HepG2 (cell line): Measurements from ENCODE around the gene LARP1. TPM values are rescaled to one million over a fixed set of nuclear protein-coding genes. Genes with fewer than 3 reads are reported as not detected.
A peak's percentile ranks its signal among the peaks of the same experiment; 100 is the strongest.
"Not testable (repeated sequence)": the region's sequence is repeated elsewhere in the genome, so short reads cannot be mapped to it uniquely, and the experiment has no call there.

ENCODE experiments used
- ATAC-seq: fragments of 200-7000 bp; cut with Tn5 transposase; 3 replicates; pipeline ENCODE4 v1.9.1; 2020; ENCODE audit warnings: mild to moderate bottlenecking, moderate library complexity
- BruUV-seq: library from RNA; stranded (reverse); fragments of 400-500 nt; replicated peaks from 2 replicates; lab custom pipeline; 2021; lab: Mats Ljungman, UMichigan
- CTCF ChIA-PET: fragments of 300-600 bp; formaldehyde crosslinking; extraction: SDS; loops from one replicate; lab custom pipeline; 2021; ENCODE audit warnings: low total read pairs, inconsistent platforms, low intra/inter-chr PET ratio; lab: Yijun Ruan, JAX
- POLR2A ChIA-PET: fragments of 350-600 bp; sonication (Branson Sonifier 250); formaldehyde crosslinking; loops from one replicate; lab custom pipeline; 2020; ENCODE audit warnings: antibody characterized with exemption, inconsistent platforms; lab: Yijun Ruan, JAX
- DNase-seq: peaks from one replicate; pipeline ENCODE4 v3.0.0-alpha.2; 2015; ENCODE audit warnings: low spot score
- FAIRE-seq: peaks from 3 replicates; lab custom pipeline; 2011; peaks lifted over from hg19 to GRCh38; lab: Jason Lieb, UNC
- H2AFZ ChIP-seq: one replicate; pipeline ENCODE4 v1.6.1; 2011; ENCODE audit warnings: low read length, inconsistent platforms
- H3K27ac ChIP-seq: fragments of 300-600 bp; 3 replicates; pipeline ENCODE4 v1.8.0; 2011; ENCODE audit warnings: mixed run types, mild to moderate bottlenecking, mixed read lengths, low read length, inconsistent platforms; ENCODE audit not compliant: insufficient read depth; ENCODE audit errors: extremely low read length
- H3K27me3 ChIP-seq, 2 experiments: fragments of 200-600 bp in 1 of 2; 2 replicates in 1 of 2; 3 replicates in 1 of 2; pipeline versions ENCODE4 v1.6.0 to v1.8.0; 2011; ENCODE audit warnings: low read length in 2 of 2, mild to moderate bottlenecking in 2 of 2, moderate library complexity in 2 of 2, inconsistent platforms in 1 of 2; ENCODE audit not compliant: insufficient read depth in 2 of 2, control insufficient read depth in 1 of 2
- H3K36me3 ChIP-seq, 2 experiments: fragments of 200-600 bp in 1 of 2; replicated peaks in 1 of 2; 2 replicates in 1 of 2; 3 replicates in 1 of 2; pipeline versions ENCODE4 v1.5.1 to v1.8.0; 2011; ENCODE audit warnings: low read length in 2 of 2, inconsistent platforms in 1 of 2; ENCODE audit not compliant: insufficient read depth in 2 of 2, control insufficient read depth in 1 of 2
- H3K4me1 ChIP-seq: 2 replicates; pipeline ENCODE4 v1.5.1; 2012; ENCODE audit warnings: low read length, inconsistent platforms; ENCODE audit not compliant: insufficient read depth
- H3K4me2 ChIP-seq: 2 replicates; pipeline ENCODE4 v1.6.0; 2011; ENCODE audit warnings: low read depth, low read length, inconsistent platforms
- H3K4me3 ChIP-seq, 3 experiments: fragments of 200-600 bp in 1 of 3; sonication (generic), shearing (Covaris generic) in 1 of 3; replicated peaks in 1 of 3; 2 replicates each; pipeline ENCODE4 v1.5.1; 2011 to 2016; ENCODE audit warnings: low read length in 3 of 3, inconsistent platforms in 2 of 3, low read depth in 2 of 3, mild to moderate bottlenecking in 2 of 3, control low read depth in 1 of 3, mixed read lengths in 1 of 3; ENCODE audit not compliant: insufficient read depth in 1 of 3
- H3K79me2 ChIP-seq: one replicate; pipeline ENCODE4 v1.6.1; 2011; ENCODE audit warnings: low read length, inconsistent platforms; ENCODE audit not compliant: insufficient read depth
- H3K9ac ChIP-seq: 2 replicates; pipeline ENCODE4 v1.6.0; 2011; ENCODE audit warnings: mild to moderate bottlenecking, low read depth, low read length, inconsistent platforms; ENCODE audit not compliant: insufficient read depth
- H3K9me3 ChIP-seq: 2 replicates; pipeline ENCODE4 v1.5.1; 2012; ENCODE audit warnings: mild to moderate bottlenecking, low read length
- H4K20me1 ChIP-seq: 2 replicates; pipeline ENCODE4 v1.6.0; 2011; ENCODE audit warnings: inconsistent platforms, mild to moderate bottlenecking, low read length, moderate library complexity; ENCODE audit not compliant: insufficient read depth
- CHD2 ChIP-seq: IDR thresholded peaks from 2 replicates; pipeline ENCODE4 v1.6.1; 2011; ENCODE audit warnings: low read depth, low read length, improper control_type of control experiment
- RAD21 ChIP-seq: fragments of 450-650 bp; formaldehyde crosslinking; IDR thresholded peaks from 2 replicates; pipeline ENCODE4 v1.5.0; 2020; ENCODE audit warnings: mild to moderate bottlenecking
- RARA ChIP-seq: IDR thresholded peaks from 2 replicates; pipeline ENCODE4 v1.6.1; 2016; ENCODE audit warnings: missing genetic modification reagents, missing compliant biosample characterization
- RBFOX2 ChIP-seq: fragments of 200-400 bp; formaldehyde crosslinking; IDR thresholded peaks from 2 replicates; pipeline ENCODE4 v1.6.1; 2017; ENCODE audit warnings: low read depth, mild to moderate bottlenecking, low read length
- ZNF670 ChIP-seq: sonication (generic); formaldehyde crosslinking; IDR thresholded peaks from 2 replicates; pipeline ENCODE4 v1.8.0; 2022; ENCODE audit warnings: mild to moderate bottlenecking, missing genetic modification reagents, borderline replicate concordance
- ZSCAN30 ChIP-seq: sonication (generic); formaldehyde crosslinking; IDR thresholded peaks from 2 replicates; pipeline ENCODE4 v1.5.0; 2020; ENCODE audit warnings: mild to moderate bottlenecking, missing genetic modification reagents
- WGBS: methylation state at CpG from one replicate; pipeline ENCODE4 v1.1.6; 2017; ENCODE audit warnings: low lambda C conversion rate; 5-methylcytosine and 5-hydroxymethylcytosine counted together
- in situ Hi-C: cut with HindIII; loops from 2 replicates; pipeline ENCODE4 v1.10.0; 2017; ENCODE audit warnings: low pct_unique_long_range_greater_than_20kb; ENCODE audit not compliant: extremely low pct_ligation_motif_present
- intact Hi-C: fragments of 100-400 bp; cut with micrococcal nuclease; formaldehyde crosslinking; loops from one replicate; pipeline ENCODE4 v1.10.0; 2022; ENCODE audit not compliant: unreplicated experiment
- polyA plus RNA-seq, 8 experiments: library from polyadenylated mRNA; depleted of rRNA in 3 of 8; stranded (reverse) in 7 of 8; unstranded in 1 of 8; fragments of >200 nt; fragmentation: Illumina TruSeq in 4 of 8; extraction: Trizol in 4 of 8; gene quantifications; 2 replicates each; pipeline versions ENCODE4 v1.2.1 to v1.2.3, GENCODE V29; 2011 to 2016; ENCODE audit warnings: low read depth in 4 of 8, missing spikeins in 1 of 8, mixed read lengths in 1 of 8; ENCODE audit not compliant: insufficient read depth in 1 of 8
- total RNA-seq, 5 experiments: library from RNA; depleted of rRNA; stranded (reverse); fragments of >200 nt; fragmentation: Illumina TruSeq; extraction: Trizol; gene quantifications; 2 replicates each; pipeline ENCODE4 v1.2.3, GENCODE V29; 2016; ENCODE audit warnings: low read depth in 1 of 5

The LARP1 gene
- total and polyA plus RNA-seq, 2 of the 13 experiments (the other 11 are each of a cell fraction or from before 2014, with no cell fraction given), result 45.2 to 61.4 TPM

DNA sequence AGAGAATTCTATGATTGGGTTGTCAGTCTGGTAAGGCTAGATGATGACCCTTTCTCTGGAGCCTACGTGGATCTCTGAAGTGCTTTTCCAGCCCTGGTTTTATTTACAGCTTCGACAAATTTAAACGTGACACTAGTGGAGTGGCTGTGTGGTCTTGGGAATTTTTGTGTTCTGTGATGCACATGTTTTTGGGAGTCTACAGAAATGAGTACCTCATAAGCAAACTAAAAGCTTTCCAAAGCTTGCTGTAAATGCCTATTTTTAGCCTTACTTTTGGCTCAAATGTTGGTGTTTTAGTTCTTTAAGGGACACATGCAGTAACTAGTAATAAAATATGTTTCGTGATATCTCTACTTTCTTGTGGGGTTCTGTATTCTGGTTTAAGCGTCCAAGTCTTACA lies 3.3 kb downstream of the LARP1 start:
- ATAC-seq (no peak), FAIRE-seq (no peak), DNase-seq (no peak)
- BruUV-seq, result no TSS peak
- Histone ChIP-seq H3K4me2 (peak overlapping the region; percentile 95), H3K9me3 (no peaks in the 10 kb centered on the region), H2AFZ (no peak overlapping the region), H3K27ac (no peak overlapping the region), H4K20me1 (peaks cover 68% of the 10 kb centered on the region), H3K36me3 (peaks cover 0 to 6% of the 10 kb centered on the region in 2 experiments; a peak in 1 of 5 replicates), H3K4me1 (peaks cover 71% of the 10 kb centered on the region), H3K27me3 (no peaks in the 10 kb centered on the region; a peak in 1 of 5 replicates), H3K9ac (peak overlapping the region; percentile 48), H3K79me2 (peaks cover 76% of the 10 kb centered on the region), H3K4me3 (peak overlapping the region; percentile 41 to 65 (median 52); a peak in 5 of 6 replicates)
- in situ Hi-C loops, result loop anchor here (10.0 kb wide), 1 partner anchor 104 kb away; no protein-coding TSS in a partner anchor
- POLR2A ChIA-PET, result interaction anchor here (1.5 to 2.1 kb wide), 2 partner anchors 76 to 111 kb away, joined by 3 to 7 read pairs; no protein-coding TSS in a partner anchor
- intact Hi-C loops, result loop anchor here (2.0 to 5.0 kb wide), 4 partner anchors 20 to 106 kb away; partner anchors contain the start of gene CNOT8
- TF ChIP-seq RBFOX2, result peak; percentile 29; the same call in 1 of the 2 replicates
- no peak for TF ChIP-seq CHD2
- TF ChIP-seq ZSCAN30 (CRISPR knock-in tag), result no peak
- TF ChIP-seq RAD21, result no peak
- no peak for TF ChIP-seq ZNF670
- WGBS, result 43% methylated on average over 5 of the region's 5 CpGs
- CTCF ChIA-PET, result no interaction called here

DNA sequence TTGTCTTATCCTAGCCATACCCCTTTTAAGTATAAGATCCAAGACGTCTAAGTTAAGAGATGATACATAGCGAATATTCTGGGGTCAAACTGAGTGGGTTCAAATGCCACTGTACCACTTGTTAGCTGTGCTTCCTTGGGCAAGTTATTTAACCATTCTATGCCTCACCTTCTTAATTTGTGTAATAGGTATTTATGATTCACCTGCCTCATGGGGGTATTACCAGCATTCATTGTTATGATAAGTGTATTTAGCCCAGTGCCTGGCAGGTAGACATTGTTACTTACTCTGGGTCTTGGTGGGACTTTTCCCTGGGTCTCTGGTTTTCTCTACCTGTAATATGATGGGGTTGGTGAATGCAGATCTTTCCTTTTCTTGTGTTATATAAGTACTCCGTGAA lies 3.8 kb downstream of the LARP1 start:
- ATAC-seq, result no peak
- CTCF ChIA-PET, result no interaction called here
- Histone ChIP-seq H4K20me1 (peaks cover 71% of the 10 kb centered on the region), H3K9me3 (no peaks in the 10 kb centered on the region), H3K4me3 (peak overlapping the region; percentile 3 to 16 (median 11); a peak in 4 of 6 replicates), H3K27me3 (no peaks in the 10 kb centered on the region; a peak in 1 of 5 replicates), H3K4me1 (peaks cover 70% of the 10 kb centered on the region), H2AFZ (no peak overlapping the region), H3K9ac (peak overlapping the region; percentile 48; the same call in 1 of the 2 replicates), H3K36me3 (peaks cover 0 to 6% of the 10 kb centered on the region in 2 experiments; a peak in 1 of 5 replicates), H3K79me2 (peaks cover 80% of the 10 kb centered on the region), H3K27ac (no peak overlapping the region), H3K4me2 (peak overlapping the region; percentile 95)
- in situ Hi-C loops (loop anchor here (10.0 kb wide), 1 partner anchor 104 kb away; no protein-coding TSS in a partner anchor), intact Hi-C loops (loop anchor here (2.0 to 5.0 kb wide), 4 partner anchors 20 to 107 kb away; partner anchors contain the start of gene CNOT8)
- peak; percentile 8 for FAIRE-seq
- DNase-seq, result no peak
- BruUV-seq, result TSS peak; percentile 37
- POLR2A ChIA-PET, result interaction anchor here (1.5 to 2.1 kb wide), 2 partner anchors 76 to 112 kb away, joined by 3 to 7 read pairs; no protein-coding TSS in a partner anchor
- TF ChIP-seq RBFOX2 (peak; percentile 16; the same call in 1 of the 2 replicates), RARA (CRISPR knock-in tag) (no peak)
- WGBS, result 63% methylated on average over 3 of the region's 3 CpGs

DNA sequence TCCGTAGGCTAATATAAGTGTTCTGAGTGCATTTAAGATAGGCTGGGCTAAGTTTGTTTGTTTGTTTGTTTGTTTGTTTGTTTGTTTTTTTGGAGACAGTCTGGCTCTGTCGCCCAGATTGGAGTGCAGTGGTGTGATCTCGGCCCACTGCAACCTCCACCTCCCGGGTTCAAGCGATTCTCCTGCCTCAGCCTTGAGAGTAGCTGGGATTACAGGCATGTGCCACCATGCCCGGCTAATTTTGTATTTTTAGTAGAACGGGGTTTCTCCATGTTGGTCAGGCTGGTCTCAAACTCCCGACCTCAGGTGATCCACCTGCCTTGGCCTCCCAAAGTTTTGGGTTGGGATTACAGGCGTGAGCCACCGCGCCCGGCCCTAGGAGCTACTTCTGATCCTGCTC lies 4.7 kb downstream of the LARP1 start:
- WGBS, result 92% methylated on average over 12 of the region's 12 CpGs
- Histone ChIP-seq H3K4me2 (peak overlapping the region; percentile 95), H3K4me1 (peaks cover 65% of the 10 kb centered on the region), H3K79me2 (peaks cover 87% of the 10 kb centered on the region), H4K20me1 (peaks cover 72% of the 10 kb centered on the region)
- FAIRE-seq, H3K4me3 ChIP-seq, DNase-seq, H3K36me3 ChIP-seq, H3K9me3 ChIP-seq, H2AFZ ChIP-seq, H3K27me3 ChIP-seq, H3K27ac ChIP-seq, H3K9ac ChIP-seq, BruUV-seq, CTCF ChIA-PET, ATAC-seq, POLR2A ChIA-PET: not testable (repeated sequence)
- in situ Hi-C loops, result loop anchor here (10.0 kb wide), 1 partner anchor 105 kb away; no protein-coding TSS in a partner anchor
- intact Hi-C loops, result loop anchor here (2.0 to 5.0 kb wide), 4 partner anchors 19 to 108 kb away; partner anchors contain the start of gene CNOT8
